Measurements from ENCODE around the gene PAN3. TPM values are rescaled to one million over a fixed set of nuclear protein-coding genes. Genes with fewer than 3 reads are reported as not detected.
A peak's percentile ranks its signal among the peaks of the same experiment; 100 is the strongest.

Gene PAN3
- total and polyA plus RNA-seq, 4 donors, result 10.3 to 65.4 (median 23.5) TPM

DNA sequence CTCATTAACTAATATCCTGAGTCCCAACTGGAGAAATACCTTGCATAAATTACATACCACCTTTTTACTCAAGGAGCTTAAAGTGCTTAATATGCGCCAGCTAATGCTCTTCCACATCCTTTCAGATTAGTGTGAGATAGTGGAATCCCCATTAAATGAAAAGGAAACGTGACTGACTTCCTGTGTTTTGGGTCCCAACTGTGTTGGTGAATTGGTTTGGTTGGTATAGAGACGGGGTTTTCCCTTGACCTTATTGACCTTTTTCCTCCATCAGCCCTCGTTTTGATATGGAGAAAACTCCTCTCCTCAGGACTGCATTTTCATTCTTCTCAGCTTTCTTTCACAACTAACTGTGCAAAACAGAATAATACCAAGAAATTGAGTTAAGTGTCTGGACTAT, 163.5 kb downstream of the PAN3 start:
- no peak overlapping the region for H3K27ac ChIP-seq (ENCODE audit: low read depth in 1 of 2, low read length in 1 of 2)
- H3K9ac ChIP-seq (ENCODE audit: insufficient read depth in 1 of 2, low read length in 2 of 2), result no peak overlapping the region
- TF ChIP-seq, protein P1, sequence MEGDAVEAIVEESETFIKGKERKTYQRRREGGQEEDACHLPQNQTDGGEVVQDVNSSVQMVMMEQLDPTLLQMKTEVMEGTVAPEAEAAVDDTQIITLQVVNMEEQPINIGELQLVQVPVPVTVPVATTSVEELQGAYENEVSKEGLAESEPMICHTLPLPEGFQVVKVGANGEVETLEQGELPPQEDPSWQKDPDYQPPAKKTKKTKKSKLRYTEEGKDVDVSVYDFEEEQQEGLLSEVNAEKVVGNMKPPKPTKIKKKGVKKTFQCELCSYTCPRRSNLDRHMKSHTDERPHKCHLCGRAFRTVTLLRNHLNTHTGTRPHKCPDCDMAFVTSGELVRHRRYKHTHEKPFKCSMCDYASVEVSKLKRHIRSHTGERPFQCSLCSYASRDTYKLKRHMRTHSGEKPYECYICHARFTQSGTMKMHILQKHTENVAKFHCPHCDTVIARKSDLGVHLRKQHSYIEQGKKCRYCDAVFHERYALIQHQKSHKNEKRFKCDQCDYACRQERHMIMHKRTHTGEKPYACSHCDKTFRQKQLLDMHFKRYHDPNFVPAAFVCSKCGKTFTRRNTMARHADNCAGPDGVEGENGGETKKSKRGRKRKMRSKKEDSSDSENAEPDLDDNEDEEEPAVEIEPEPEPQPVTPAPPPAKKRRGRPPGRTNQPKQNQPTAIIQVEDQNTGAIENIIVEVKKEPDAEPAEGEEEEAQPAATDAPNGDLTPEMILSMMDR (IDR thresholded peaks at IDR 0.05; ENCODE audit: control extremely low read depth, extremely low read depth), result no peak
- H3K9me3 ChIP-seq (ENCODE audit: control insufficient read depth in 4 of 4, insufficient read depth in 3 of 4, low read length in 3 of 4), result no peaks in the 10 kb centered on the region
- no peak for ATAC-seq (ENCODE audit: insufficient read depth, low FRiP score)
- H3K27me3 ChIP-seq (ENCODE audit: control insufficient read depth in 3 of 3, insufficient read depth in 3 of 3, low read length in 2 of 3), result no peaks in the 10 kb centered on the region
- H3K36me3 ChIP-seq (ENCODE audit: control insufficient read depth in 4 of 4, insufficient read depth in 4 of 4, low read length in 4 of 4), result peaks cover 0 to 4% (median under 1%) of the 10 kb centered on the region in 4 donors
- H3K4me1 ChIP-seq (ENCODE audit: control insufficient read depth in 5 of 5, insufficient read depth in 5 of 5, low read length in 5 of 5), result peaks cover 0 to 5% (median under 1%) of the 10 kb centered on the region in 5 donors
- 45 to 65% methylated on average over 4 of the region's 4 CpGs for WGBS, 2 donors
- no peak for DNase-seq
- no peak overlapping the region for H3K4me3 ChIP-seq

DNA sequence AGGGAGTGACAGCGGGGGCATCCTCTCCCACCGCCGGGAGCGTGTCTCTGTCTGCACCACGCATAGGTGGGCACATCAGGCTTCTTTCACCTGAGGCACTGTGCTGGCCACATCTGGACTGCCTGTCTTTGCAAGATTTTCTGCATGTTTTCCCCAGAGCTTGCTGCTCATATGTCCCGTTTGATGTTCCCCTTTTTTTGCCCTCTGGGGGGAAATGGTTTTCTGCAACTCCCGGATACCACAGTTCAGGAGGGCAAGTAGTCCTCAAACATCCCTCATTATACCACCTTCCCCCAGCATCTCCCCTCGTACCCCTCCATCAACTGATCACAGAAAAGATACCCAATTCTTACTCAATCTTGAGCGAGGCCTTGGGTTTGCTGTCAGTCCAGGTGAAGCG, 168.0 kb downstream of the PAN3 start:
- ATAC-seq (ENCODE audit: insufficient read depth, low FRiP score) (no peak), DNase-seq (no peak)
- WGBS, 2 donors, result 63 to 81% methylated on average over 10 of the region's 10 CpGs
- no peaks in the 10 kb centered on the region for H3K4me1 ChIP-seq (ENCODE audit: control insufficient read depth in 5 of 5, insufficient read depth in 5 of 5, low read length in 5 of 5)
- no peaks in the 10 kb centered on the region for H3K9me3 ChIP-seq (ENCODE audit: control insufficient read depth in 4 of 4, insufficient read depth in 3 of 4, low read length in 3 of 4)
- no peak overlapping the region for H3K4me3 ChIP-seq
- H3K27ac ChIP-seq (ENCODE audit: low read depth in 1 of 2, low read length in 1 of 2), result no peak overlapping the region
- peaks cover 0 to 4% (median 2%) of the 10 kb centered on the region in 4 donors for H3K36me3 ChIP-seq (ENCODE audit: control insufficient read depth in 4 of 4, insufficient read depth in 4 of 4, low read length in 4 of 4)
- no peaks in the 10 kb centered on the region for H3K27me3 ChIP-seq (ENCODE audit: control insufficient read depth in 3 of 3, insufficient read depth in 3 of 3, low read length in 2 of 3)
- H3K9ac ChIP-seq (ENCODE audit: insufficient read depth in 1 of 2, low read length in 2 of 2), result no peak overlapping the region
- TF ChIP-seq, protein P1 (IDR thresholded peaks at IDR 0.05; ENCODE audit: control extremely low read depth, extremely low read depth), result no peak

DNA sequence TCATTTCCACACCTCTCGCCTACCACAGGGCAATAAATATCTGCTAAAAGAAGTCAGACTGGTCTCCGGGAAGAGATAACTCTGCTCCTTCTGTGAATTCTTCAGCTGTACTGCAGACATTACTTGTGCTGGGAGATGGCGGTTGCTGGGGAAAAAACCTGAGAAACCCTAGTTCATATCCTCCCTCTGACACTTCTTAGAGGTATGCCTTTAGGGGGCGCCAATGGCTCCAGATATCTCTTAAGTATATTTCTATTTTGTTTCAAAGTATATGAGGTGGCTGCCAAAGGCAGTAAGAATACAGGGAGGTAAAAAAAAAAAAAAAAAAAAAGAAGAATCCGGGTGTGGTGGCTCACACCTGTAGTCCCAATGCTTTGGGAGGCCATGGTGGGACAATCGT, 175.2 kb downstream of the PAN3 start:
- ATAC-seq (ENCODE audit: insufficient read depth, low FRiP score), result no peak
- 85 to 90% methylated on average over 6 of the region's 6 CpGs for WGBS, 2 donors

More for the DNA sequence above, 175.2 kb downstream of the PAN3 start:
- Histone ChIP-seq H3K4me1 (ENCODE audit: control insufficient read depth in 5 of 5, insufficient read depth in 5 of 5, low read length in 5 of 5) (peaks cover 0 to 2% (median 0%) of the 10 kb centered on the region in 5 donors), H3K27me3 (ENCODE audit: control insufficient read depth in 3 of 3, insufficient read depth in 3 of 3, low read length in 2 of 3) (no peaks in the 10 kb centered on the region), H3K4me3 (no peak overlapping the region), H3K9me3 (ENCODE audit: control insufficient read depth in 4 of 4, insufficient read depth in 3 of 4, low read length in 3 of 4) (no peaks in the 10 kb centered on the region), H3K9ac (ENCODE audit: insufficient read depth in 1 of 2, low read length in 2 of 2) (no peak overlapping the region), H3K36me3 (ENCODE audit: control insufficient read depth in 4 of 4, insufficient read depth in 4 of 4, low read length in 4 of 4) (peaks cover 0 to 1% (median 0%) of the 10 kb centered on the region in 4 donors), H3K27ac (ENCODE audit: low read depth in 1 of 2, low read length in 1 of 2) (no peak overlapping the region)
- DNase-seq, result peak in 1 of 3 donors; percentile 23
- TF ChIP-seq, protein P1 (IDR thresholded peaks at IDR 0.05; ENCODE audit: control extremely low read depth, extremely low read depth), result no peak

All from lung (tissue), 12 donors.